Measurements from ENCODE around the gene DDX41. TPM values are rescaled to one million over a fixed set of nuclear protein-coding genes. Genes with fewer than 3 reads are reported as not detected.
A peak's percentile ranks its signal among the peaks of the same experiment; 100 is the strongest.

The DDX41 gene
- total RNA-seq, 1 experiment from 2014 or later: 136 TPM

DNA sequence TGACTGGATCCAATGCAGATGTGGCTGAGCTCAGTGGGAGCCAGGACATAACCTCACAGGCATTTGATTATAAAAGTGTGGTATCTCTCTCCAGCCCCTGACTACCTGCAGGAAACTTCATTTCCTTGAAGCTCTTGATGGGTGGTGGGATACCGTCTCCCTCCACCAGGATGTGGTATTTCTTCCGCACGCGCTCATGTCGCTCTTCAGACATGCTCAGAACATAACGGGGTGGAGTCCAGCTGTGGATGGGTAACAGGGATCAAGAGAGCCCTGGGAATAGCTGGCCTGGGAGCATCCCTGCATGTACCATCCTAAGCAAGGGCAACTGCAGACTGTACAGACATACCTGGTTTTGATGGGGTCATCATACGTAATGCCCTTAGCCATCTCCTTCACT lies 1.2 kb downstream of the DDX41 start (continued):
- TF ChIP-seq JAZF1 (CRISPR knock-in tag; IDR thresholded peaks at IDR 0.05): no peak

GRCh38 chr5:177514541-177514940 lies 2.2 kb downstream of the DDX41 start:
- DNase-seq (ENCODE audit: low spot score) (no peak), ATAC-seq (no peak)
- peaks cover 4% of the 10 kb centered on the region; the same call in 1 of the 2 replicates for H3K27me3 Mint-ChIP-seq (ENCODE audit: low read depth)
- no peak overlapping the region for H3K27ac Mint-ChIP-seq
- H3K4me1 Mint-ChIP-seq: peaks cover 25% of the 10 kb centered on the region
- ChIA-PET POLR2A (no interaction called here), CTCF (interaction anchor here (1.1 kb wide), 1 partner anchor 93 kb away, joined by 3 read pairs; no protein-coding TSS in a partner anchor)
- peak overlapping the region; percentile 93 for H3K4me3 Mint-ChIP-seq
- H3K9me3 Mint-ChIP-seq: no peaks in the 10 kb centered on the region
- TF ChIP-seq ZNF425 (CRISPR knock-in tag; conservative IDR thresholded peaks at IDR 0.05) (no peak), ARID4B (CRISPR knock-in tag; IDR thresholded peaks at IDR 0.05; ENCODE audit: borderline replicate concordance) (no peak), JAZF1 (CRISPR knock-in tag; IDR thresholded peaks at IDR 0.05) (no peak), ATF2 (CRISPR knock-in tag; IDR thresholded peaks at IDR 0.05; ENCODE audit: borderline replicate concordance, low read depth) (no peak), TCF7 (CRISPR knock-in tag; IDR thresholded peaks at IDR 0.05; ENCODE audit: low read depth) (no peak), ATF3 (CRISPR knock-in tag; conservative IDR thresholded peaks at IDR 0.05) (no peak)
- TF ChIP-seq, protein P1, sequence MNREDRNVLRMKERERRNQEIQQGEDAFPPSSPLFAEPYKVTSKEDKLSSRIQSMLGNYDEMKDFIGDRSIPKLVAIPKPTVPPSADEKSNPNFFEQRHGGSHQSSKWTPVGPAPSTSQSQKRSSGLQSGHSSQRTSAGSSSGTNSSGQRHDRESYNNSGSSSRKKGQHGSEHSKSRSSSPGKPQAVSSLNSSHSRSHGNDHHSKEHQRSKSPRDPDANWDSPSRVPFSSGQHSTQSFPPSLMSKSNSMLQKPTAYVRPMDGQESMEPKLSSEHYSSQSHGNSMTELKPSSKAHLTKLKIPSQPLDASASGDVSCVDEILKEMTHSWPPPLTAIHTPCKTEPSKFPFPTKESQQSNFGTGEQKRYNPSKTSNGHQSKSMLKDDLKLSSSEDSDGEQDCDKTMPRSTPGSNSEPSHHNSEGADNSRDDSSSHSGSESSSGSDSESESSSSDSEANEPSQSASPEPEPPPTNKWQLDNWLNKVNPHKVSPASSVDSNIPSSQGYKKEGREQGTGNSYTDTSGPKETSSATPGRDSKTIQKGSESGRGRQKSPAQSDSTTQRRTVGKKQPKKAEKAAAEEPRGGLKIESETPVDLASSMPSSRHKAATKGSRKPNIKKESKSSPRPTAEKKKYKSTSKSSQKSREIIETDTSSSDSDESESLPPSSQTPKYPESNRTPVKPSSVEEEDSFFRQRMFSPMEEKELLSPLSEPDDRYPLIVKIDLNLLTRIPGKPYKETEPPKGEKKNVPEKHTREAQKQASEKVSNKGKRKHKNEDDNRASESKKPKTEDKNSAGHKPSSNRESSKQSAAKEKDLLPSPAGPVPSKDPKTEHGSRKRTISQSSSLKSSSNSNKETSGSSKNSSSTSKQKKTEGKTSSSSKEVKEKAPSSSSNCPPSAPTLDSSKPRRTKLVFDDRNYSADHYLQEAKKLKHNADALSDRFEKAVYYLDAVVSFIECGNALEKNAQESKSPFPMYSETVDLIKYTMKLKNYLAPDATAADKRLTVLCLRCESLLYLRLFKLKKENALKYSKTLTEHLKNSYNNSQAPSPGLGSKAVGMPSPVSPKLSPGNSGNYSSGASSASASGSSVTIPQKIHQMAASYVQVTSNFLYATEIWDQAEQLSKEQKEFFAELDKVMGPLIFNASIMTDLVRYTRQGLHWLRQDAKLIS (CRISPR knock-in tag; IDR thresholded peaks at IDR 0.05; ENCODE audit: borderline replicate concordance): no peak
- peaks cover 56% of the 10 kb centered on the region for H3K36me3 Mint-ChIP-seq

DNA sequence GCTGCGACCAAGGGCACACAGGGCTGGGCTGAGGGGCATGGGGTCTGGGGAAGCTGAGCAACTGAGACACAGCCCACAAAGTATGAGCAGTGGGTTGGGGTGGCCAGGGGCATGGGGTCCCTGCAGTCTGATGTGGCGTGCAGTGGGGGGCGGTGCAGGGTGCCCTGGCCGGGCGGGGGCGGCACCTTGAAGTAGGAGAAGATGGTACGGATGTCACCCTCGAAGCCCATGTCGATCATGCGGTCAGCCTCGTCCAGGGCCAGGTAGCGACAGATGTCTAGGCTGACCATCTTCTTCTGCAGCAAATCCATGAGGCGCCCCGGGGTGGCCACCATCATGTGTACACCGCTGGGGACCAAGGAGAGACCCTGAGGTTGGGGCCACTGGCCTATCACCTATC lies 3.3 kb downstream of the DDX41 start:
- no peak overlapping the region for H3K27ac Mint-ChIP-seq
- H3K4me1 Mint-ChIP-seq: peaks cover 30% of the 10 kb centered on the region
- CTCF ChIA-PET: no interaction called here
- no peak for DNase-seq (ENCODE audit: low spot score)
- H3K27me3 Mint-ChIP-seq (ENCODE audit: low read depth): peaks cover 4% of the 10 kb centered on the region; the same call in 1 of the 2 replicates
- POLR2A ChIA-PET: no interaction called here
- no peak for ATAC-seq
- no peaks in the 10 kb centered on the region for H3K9me3 Mint-ChIP-seq
- no peak overlapping the region for H3K4me3 Mint-ChIP-seq
- peaks cover 53% of the 10 kb centered on the region for H3K36me3 Mint-ChIP-seq
- no peak for TF ChIP-seq ZSCAN18 (CRISPR knock-in tag; IDR thresholded peaks at IDR 0.05)
- TF ChIP-seq, protein P2, sequence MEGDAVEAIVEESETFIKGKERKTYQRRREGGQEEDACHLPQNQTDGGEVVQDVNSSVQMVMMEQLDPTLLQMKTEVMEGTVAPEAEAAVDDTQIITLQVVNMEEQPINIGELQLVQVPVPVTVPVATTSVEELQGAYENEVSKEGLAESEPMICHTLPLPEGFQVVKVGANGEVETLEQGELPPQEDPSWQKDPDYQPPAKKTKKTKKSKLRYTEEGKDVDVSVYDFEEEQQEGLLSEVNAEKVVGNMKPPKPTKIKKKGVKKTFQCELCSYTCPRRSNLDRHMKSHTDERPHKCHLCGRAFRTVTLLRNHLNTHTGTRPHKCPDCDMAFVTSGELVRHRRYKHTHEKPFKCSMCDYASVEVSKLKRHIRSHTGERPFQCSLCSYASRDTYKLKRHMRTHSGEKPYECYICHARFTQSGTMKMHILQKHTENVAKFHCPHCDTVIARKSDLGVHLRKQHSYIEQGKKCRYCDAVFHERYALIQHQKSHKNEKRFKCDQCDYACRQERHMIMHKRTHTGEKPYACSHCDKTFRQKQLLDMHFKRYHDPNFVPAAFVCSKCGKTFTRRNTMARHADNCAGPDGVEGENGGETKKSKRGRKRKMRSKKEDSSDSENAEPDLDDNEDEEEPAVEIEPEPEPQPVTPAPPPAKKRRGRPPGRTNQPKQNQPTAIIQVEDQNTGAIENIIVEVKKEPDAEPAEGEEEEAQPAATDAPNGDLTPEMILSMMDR (IDR thresholded peaks at IDR 0.05): no peak
- TF ChIP-seq ATF1 (CRISPR knock-in tag; IDR thresholded peaks at IDR 0.05): no peak
- TF ChIP-seq IRF2 (CRISPR knock-in tag; IDR thresholded peaks at IDR 0.05; ENCODE audit: borderline replicate concordance, low read depth): no peak
- TF ChIP-seq, protein P3, sequence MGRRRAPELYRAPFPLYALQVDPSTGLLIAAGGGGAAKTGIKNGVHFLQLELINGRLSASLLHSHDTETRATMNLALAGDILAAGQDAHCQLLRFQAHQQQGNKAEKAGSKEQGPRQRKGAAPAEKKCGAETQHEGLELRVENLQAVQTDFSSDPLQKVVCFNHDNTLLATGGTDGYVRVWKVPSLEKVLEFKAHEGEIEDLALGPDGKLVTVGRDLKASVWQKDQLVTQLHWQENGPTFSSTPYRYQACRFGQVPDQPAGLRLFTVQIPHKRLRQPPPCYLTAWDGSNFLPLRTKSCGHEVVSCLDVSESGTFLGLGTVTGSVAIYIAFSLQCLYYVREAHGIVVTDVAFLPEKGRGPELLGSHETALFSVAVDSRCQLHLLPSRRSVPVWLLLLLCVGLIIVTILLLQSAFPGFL (CRISPR knock-in tag; IDR thresholded peaks at IDR 0.05; ENCODE audit: borderline replicate concordance): no peak

Data from WTC11 (cell line).